HG03139 (cell line): Measurements from ENCODE around the gene PLB1.

ENCODE experiments used
- ATAC-seq: cut with Tn5 transposase; IDR thresholded peaks from one replicate; pipeline ENCODE4 v1.9.1; 2021; ENCODE audit not compliant: unreplicated experiment

PLB1 gene

GRCh38 chr2:28558158-28558820, 62.4 kb downstream of the PLB1 start:
- no peak for ATAC-seq

DNA sequence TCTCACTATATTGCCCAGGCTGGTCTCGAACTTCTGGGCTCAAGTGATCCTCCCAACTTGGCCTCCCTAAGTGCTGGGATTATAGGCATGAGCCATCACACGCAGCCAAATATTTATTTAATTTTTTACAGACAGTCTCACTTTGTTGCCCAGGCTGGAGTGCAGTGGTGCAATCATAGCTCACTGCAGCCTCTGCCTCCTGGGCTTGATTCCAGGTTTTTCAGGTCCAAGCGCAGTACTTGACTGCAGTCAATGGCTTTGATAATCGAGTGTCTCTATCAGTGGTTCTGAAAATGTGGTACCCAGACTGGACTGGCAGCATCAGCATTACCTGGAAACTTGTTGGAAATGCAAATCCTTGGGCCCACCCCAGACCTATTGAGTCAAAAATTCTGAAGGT, 63.1 kb downstream of the PLB1 start:
- ATAC-seq, result no peak

GRCh38 chr2:28563869-28564268, 68.0 kb downstream of the PLB1 start:
- no peak for ATAC-seq

DNA sequence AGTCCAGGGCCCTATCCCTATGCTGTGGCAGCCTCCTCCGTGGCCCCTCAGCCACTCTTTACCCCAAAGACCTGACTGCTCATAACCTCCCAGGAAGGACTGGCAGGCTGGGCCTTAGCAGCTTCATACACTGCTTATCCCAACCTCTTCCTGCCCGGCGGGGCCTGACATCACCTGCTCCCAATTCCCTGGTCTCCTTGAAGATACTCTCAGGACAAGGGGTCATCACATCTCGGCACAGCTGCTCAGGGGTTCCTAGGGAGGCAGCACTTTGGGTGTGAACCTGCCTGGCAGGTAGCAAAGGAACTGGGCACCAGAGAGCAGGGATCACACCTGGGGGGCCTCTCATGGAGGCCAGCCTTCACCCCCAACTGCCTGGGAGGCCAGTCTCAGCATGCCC, 68.5 kb downstream of the PLB1 start:
- ATAC-seq, result no peak

DNA sequence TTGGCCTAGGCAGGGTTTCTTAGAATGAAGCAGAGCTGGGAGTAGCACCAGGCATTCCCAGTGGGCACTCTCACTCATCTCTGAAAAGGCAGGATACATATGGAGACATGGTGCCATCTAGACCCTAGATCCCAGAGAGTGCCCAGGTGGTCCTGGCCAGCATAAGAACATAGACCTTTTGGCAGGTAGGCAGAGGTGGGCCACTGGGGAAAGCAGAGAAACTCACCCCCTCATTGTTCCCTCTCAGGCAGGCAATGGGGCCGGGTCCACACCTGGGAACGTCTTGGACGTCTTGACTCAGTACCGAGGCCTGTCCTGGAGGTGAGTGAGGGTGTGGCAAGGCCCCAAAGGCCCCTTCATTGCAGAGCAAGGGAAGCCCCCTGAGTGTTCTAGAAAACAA, 69.2 kb downstream of the PLB1 start:
- no peak for ATAC-seq

DNA sequence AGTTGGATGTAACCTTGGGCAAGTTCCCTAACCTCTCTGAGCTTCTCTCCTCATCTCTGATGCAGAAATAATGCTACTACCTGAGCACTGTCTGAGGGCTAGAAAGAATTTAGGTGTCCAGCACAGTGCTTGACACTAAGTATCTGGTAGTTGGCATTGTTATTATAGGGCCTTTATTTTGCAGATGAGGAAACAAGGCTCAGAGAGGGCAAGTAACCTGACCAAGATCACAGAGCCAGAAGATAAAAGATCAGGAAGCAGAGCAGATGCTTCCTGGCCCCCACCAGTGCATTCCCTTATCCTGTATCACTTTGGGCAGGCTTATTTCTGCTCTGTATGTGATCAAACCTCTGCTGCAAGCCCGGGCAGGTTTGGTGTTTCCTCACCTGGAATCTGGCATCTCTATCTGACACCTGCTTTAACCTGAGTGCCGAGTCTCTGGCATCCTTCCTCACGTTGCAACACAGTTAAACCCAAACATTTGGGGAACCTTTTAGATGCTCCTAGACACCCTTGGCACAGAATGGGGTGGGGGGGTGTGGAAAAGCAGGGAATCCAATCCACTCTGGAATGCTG, 69.9 kb downstream of the PLB1 start:
- no peak for ATAC-seq

DNA sequence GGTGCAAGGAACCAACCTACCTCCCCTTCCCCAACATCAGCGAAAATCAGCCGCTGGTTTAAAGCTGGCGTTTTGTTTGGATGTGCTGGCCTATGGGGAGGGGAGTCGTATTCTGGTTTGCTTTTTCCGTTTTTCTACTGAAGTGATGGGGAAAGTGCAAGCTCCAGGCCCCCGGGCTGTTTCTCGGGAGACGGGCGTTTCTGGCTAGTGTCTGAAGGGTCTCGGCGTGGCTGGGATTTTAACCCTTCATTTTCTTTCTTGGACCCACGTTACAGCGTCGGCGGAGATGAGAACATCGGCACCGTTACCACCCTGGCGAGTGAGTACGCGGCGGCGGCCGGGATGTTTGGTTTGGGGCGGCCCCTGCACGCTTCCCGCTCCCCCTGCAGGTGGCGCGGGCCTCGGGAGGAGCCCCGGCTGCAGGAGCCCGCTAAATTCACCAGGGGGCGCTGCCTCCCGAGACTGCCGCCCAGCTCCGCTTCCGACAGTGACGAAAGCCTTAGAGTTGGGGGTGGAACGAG, 70.7 kb downstream of the PLB1 start:
- ATAC-seq, result peak; percentile 94

DNA sequence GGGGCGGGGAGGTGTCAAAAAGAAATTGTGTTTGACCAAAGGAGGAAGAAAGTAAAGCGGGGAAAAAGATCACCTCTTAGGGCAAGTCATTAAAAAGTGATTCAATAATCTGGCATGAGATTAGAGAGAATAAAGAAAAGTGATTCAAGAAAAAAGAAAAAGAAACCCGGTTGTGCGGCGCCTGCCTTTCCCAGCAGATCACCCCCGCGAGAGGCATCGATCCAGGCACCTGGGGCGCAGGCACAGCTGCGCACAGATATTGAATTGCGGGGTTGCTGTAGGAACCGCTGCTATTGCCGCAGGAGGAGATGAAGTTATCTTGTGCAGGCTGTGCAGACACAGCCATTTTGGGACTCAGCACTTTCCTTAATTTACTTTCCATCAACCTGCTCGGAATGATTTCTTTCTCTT, 71.2 kb downstream of the PLB1 start:
- no peak for ATAC-seq

GRCh38 chr2:28568036-28568435, 72.2 kb downstream of the PLB1 start:
- ATAC-seq, result no peak

DNA sequence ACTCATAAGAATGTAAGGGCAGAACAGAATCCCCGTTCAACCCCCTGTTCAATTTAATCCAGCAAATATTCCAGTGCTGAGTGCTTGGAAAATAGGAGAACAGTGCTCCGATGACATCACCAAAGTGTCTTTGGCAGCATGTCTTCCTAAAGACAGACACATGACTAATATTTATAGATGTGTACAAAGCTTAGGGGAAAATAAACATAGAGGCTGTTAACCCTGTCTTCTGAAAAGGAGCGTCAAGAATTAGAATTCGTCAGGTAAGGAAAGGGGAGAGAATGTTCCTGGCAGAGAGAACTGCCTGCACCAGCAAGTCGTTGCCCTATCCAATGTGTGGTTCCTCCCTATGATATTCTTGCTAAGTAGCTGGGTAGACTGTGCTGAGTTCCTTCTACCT, 72.7 kb downstream of the PLB1 start:
- no peak for ATAC-seq

DNA sequence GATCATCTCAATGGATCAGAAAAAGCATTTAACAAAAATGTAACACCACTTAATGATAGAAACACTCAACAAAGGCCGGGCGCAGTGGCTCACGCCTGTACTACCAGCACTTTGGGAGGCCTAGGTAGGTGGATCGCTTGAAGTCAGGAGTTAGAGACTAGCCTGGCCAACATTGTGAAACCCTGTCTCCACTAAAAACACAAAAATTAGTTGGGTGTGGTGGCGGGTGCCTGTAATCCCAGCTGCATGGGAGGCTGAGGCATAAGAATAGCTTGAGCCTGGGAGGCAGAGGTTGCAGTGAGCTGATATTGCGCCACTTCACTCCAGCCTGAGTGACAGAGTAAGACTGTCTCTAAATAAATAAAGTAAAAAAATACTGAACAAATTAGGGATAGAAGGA, 74.6 kb downstream of the PLB1 start:
- no peak for ATAC-seq

- ATAC-seq, result no peak
Observed at GRCh38 chr2:28576714-28577113, 80.9 kb downstream of the PLB1 start.

- ATAC-seq, result no peak
Observed at GRCh38 chr2:28577791-28578680, 82.2 kb downstream of the PLB1 start.

DNA sequence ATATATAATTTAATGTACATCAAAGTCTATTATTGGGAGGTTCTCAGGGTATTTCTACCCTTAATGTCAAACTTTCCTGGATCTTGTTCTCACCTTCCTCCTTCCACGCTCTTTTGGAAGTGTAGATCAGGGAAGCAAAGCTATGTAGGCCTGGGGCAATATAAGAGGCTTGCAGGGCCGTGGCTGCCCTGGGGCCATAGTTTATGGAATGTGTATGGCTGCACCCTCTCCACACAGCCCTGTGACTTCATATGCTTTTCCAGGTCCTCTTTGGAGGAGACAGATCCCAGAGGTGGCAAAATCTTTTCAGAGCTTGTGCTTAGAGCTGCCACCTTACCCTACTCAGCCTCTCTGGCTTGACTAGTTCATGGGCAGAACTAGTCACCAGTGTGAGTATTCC, 82.9 kb downstream of the PLB1 start:
- ATAC-seq, result no peak

GRCh38 chr2:28579606-28580005, 83.7 kb downstream of the PLB1 start:
- no peak for ATAC-seq

- ATAC-seq, result no peak
Observed at GRCh38 chr2:28580078-28580477, 84.2 kb downstream of the PLB1 start.

DNA sequence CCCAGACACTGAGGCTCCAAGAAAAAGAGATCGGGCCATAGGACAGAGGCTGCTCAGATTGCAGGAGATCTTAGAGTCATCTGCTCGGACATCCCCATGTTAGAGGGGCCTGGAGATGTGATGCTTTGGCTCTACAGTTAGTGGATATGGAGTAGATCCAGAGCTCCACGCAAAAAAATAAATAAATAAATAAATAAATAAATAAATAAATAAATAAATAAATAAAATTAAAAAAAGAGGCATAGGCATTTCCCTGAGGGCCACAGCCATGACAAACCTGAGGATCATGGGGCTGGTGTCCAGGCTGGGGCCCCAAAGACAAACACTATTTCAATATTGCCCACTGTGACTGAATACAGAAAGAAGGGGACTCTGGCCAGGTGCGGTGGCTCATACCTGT, 85.5 kb downstream of the PLB1 start:
- ATAC-seq, result no peak

DNA sequence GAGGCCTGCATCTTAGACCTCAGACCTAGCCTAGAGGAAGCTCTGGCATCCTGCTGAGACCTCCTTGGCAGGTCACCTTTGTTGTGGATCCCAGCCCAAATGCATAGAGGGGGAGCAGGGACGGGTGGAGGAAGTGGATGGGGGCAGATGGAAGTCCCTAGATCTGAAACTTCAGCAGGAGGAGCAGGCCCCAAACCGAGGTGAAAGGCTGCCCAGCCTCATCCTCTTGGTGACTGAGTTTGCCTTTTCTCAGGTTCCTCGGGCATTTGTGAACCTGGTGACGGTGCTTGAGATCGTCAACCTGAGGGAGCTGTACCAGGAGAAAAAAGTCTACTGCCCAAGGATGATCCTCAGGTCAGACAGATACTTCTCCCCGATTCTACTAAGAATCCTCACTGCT, 86.3 kb downstream of the PLB1 start:
- no peak for ATAC-seq

DNA sequence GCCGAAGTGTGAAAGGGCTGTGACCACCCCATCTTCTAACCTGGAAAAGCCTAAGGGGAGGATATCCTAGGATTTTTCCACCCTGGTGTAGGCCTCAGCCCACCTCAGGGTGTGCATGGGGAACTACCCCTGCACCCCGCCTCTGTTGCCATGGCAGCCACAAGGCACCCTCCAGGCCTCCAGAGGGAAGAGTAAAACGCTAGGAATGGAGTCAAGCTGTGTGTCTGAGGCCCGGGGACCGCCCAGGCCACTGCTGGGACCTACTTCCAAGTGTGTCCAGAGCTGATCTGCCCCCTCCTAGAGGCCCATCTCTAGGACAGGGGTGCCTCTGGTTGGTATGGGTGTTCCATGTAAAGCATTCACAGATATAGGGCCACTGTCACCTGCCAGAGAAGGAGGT, 86.7 kb downstream of the PLB1 start:
- no peak for ATAC-seq

DNA sequence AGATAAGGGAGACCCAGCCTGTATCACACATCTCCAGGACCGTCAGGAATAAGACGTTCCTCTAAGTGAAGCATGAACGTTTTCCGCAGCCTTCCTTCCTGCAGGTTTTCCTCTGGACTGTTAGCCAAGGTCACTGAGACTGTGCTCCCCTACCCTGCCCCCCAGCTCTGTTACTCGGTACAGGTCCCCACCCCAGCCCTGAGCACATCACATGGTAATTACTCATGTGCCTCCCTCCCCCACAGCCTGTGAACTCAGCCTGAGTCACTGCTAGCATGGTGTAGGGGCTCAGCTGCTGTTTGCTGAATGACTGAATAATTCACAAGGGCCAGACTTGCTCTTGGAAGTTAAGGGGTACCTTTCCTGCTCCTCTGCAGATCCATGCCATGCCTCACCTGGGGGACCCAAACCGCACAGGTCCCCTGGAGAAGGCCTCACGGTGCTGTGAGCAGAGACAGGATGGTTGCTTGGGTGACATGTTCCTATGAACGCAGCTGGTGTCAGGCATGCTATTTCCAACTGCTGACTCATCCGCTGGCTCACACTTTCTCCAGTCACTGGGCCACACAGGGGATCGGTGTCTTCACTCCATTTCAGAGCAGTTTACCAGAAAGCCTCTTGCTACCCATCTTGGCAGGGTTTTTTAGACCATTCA, 88.2 kb downstream of the PLB1 start:
- ATAC-seq, result no peak

DNA sequence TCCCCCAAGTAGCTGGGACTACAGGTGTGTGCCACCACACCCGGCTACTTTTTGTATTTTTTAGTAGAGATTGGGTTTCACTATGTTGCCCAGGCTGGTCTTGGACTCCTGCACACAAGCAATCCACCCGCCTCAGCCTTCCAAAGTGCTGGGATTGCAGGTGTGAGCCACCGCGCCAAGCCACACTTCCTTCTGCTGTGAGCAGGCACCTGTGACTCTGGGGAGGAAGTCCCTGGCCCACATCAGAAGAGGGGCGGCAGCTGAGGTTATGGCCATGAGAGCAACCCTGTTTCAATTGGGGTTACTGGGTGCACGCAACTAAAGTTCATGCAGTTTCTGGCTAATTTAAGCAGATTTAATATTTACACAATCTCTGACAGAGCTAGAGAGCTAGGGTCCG, 91.0 kb downstream of the PLB1 start:
- no peak for ATAC-seq
